Stimulated activated CD4-positive, alpha-beta T cell treated with anti-CD3 and anti-CD28 coated beads, Interleukin-12 subunit alpha, Interleukin-12 subunit beta, amount 100 ng/mL, for 4 hours (primary cell): ENCODE results near the gene JMJD8.

Experiments
- DNase-seq: peaks from one replicate; pipeline ENCODE4 v3.0.0-alpha.2; 2020

The JMJD8 gene

GRCh38 chr16:687499-687898 is 3.4 kb upstream of the JMJD8 start:
- DNase-seq, result no peak

- DNase-seq, result no peak
Measured at GRCh38 chr16:686459-687260, 2.5 kb upstream of the JMJD8 start.

- DNase-seq, result no peak
Measured at GRCh38 chr16:685967-686366, 1.8 kb upstream of the JMJD8 start.

GRCh38 chr16:684961-685696 is 995 bp upstream of the JMJD8 start:
- no peak for DNase-seq

GRCh38 chr16:683396-684070 is 601 bp downstream of the JMJD8 start:
- DNase-seq, result no peak

- no peak for DNase-seq
Measured at GRCh38 chr16:682493-683395, 1.4 kb downstream of the JMJD8 start.

GRCh38 chr16:681746-682427 is 2.2 kb downstream of the JMJD8 start:
- no peak for DNase-seq

GRCh38 chr16:680967-681745 is 3.0 kb downstream of the JMJD8 start:
- no peak for DNase-seq

GRCh38 chr16:680625-680945 is 3.5 kb downstream of the JMJD8 start:
- DNase-seq, result no peak

GRCh38 chr16:679814-680624 is 4.1 kb downstream of the JMJD8 start, which contains the start of gene STUB1:
TSS of gene STUB1 (plus strand) at chr16:680410. CDS start at chr16:680526, 116 bp downstream.
- peak; percentile 90 for DNase-seq

GRCh38 chr16:678858-679813 is 5.0 kb downstream of the JMJD8 start:
- peak; percentile 53 for DNase-seq

- no peak for DNase-seq
Measured at GRCh38 chr16:678209-678857, 5.8 kb downstream of the JMJD8 start.

GRCh38 chr16:677316-678190 is 6.6 kb downstream of the JMJD8 start:
- no peak for DNase-seq

GRCh38 chr16:676913-677312 is 7.2 kb downstream of the JMJD8 start:
- no peak for DNase-seq

GRCh38 chr16:676565-676902 is 7.6 kb downstream of the JMJD8 start:
- DNase-seq, result no peak

GRCh38 chr16:675884-676564 is 8.1 kb downstream of the JMJD8 start:
- DNase-seq, result no peak
